Activated CD4-positive, alpha-beta T cell treated with anti-CD3 and anti-CD28 coated beads for 36 hours (primary cell): ENCODE data around the gene TIMM10. TPM values are rescaled to one million over a fixed set of nuclear protein-coding genes. Genes with fewer than 3 reads are reported as not detected.

ENCODE experiments used
- ATAC-seq: fragments of 200-7000 bp; cut with Tn5 transposase; one replicate; pipeline ENCODE4 v1.10.0; 2021; ENCODE audit warnings: mild to moderate bottlenecking, moderate library complexity
- CTCF ChIA-PET: fragments of 350-600 bp; sonication (Branson Sonifier 250); formaldehyde crosslinking; loops from one replicate; lab custom pipeline; 2021; ENCODE audit warnings: antibody characterized with exemption; lab: Charles Lee
- POLR2A ChIA-PET: fragments of 350-600 bp; sonication (Branson Sonifier 250); formaldehyde crosslinking; loops from one replicate; lab custom pipeline; 2021; ENCODE audit warnings: antibody characterized with exemption, inconsistent platforms; lab: Charles Lee
- DNase-seq: peaks from one replicate; pipeline ENCODE4 v3.0.0-alpha.2; 2020
- H3K27ac Mint-ChIP-seq: one replicate; pipeline ENCODE4 v1.8.0; 2021; ENCODE audit warnings: mixed read lengths
- H3K27me3 Mint-ChIP-seq: one replicate; pipeline ENCODE4 v1.8.0; 2021; ENCODE audit warnings: mixed read lengths
- H3K36me3 Mint-ChIP-seq: one replicate; pipeline ENCODE4 v1.8.0; 2021; ENCODE audit warnings: low read depth, mixed read lengths
- H3K4me1 Mint-ChIP-seq: one replicate; pipeline ENCODE4 v1.8.0; 2021; ENCODE audit warnings: mixed read lengths
- H3K4me3 Mint-ChIP-seq: one replicate; pipeline ENCODE4 v1.8.0; 2021; ENCODE audit warnings: mild to moderate bottlenecking, moderate library complexity, mixed read lengths
- H3K9me3 Mint-ChIP-seq: one replicate; pipeline ENCODE4 v1.8.0; 2021; ENCODE audit warnings: low read depth, mixed read lengths
- intact Hi-C, 2 experiments: fragments of 100-400 bp; cut with DNase I in 1 of 2; cut with micrococcal nuclease in 1 of 2; formaldehyde crosslinking; loops; one replicate each; pipeline versions ENCODE4 v1.14.2 to v1.15.1; 2022 to 2024; cut with DNase I, micrococcal nuclease
- total RNA-seq, 2 experiments: library from RNA; stranded (reverse); gene quantifications; one replicate each; pipeline ENCODE4 v1.2.3, GENCODE V29; 2021

TIMM10 gene
- total RNA-seq, 2 experiments from 2014 or later, result 124 to 158 TPM

GRCh38 chr11:57504511-57504910 lies 26.0 kb downstream of the TIMM10 start:
- peaks cover 21% of the 10 kb centered on the region for H3K36me3 Mint-ChIP-seq
- POLR2A ChIA-PET, result interaction anchor here (0.7 kb wide), 2 partner anchors 9 to 1501 kb away, joined by 3 to 8 read pairs; no protein-coding TSS in a partner anchor
- CTCF ChIA-PET, result interaction anchor here (1.0 to 5.0 kb wide), 4 partner anchors 9 to 22 kb away, joined by 3 to 36 read pairs (median 14); no protein-coding TSS in a partner anchor

GRCh38 chr11:57502870-57503269 lies 27.7 kb downstream of the TIMM10 start:
- Mint-ChIP-seq H3K4me3 (no peak overlapping the region), H3K36me3 (peaks cover 29% of the 10 kb centered on the region), H3K9me3 (no peaks in the 10 kb centered on the region), H3K27ac (no peak overlapping the region), H3K4me1 (no peaks in the 10 kb centered on the region), H3K27me3 (no peaks in the 10 kb centered on the region)
- CTCF ChIA-PET, result interaction anchor here (0.6 to 2.6 kb wide), 8 partner anchors 9 to 106 kb away, joined by 4 to 19 read pairs (median 5); partner anchors contain the start of gene RTN4RL2
- POLR2A ChIA-PET, result interaction anchor here (0.9 kb wide), 1 partner anchor 9 kb away, joined by 3 read pairs; no protein-coding TSS in a partner anchor
- intact Hi-C loops, result no loop called here
- DNase-seq (no peak), ATAC-seq (no peak)

More at GRCh38 chr11:57504511-57504910, 26.0 kb downstream of the TIMM10 start:
- ATAC-seq (no peak), DNase-seq (no peak)
- Mint-ChIP-seq H3K4me1 (no peaks in the 10 kb centered on the region), H3K27me3 (no peaks in the 10 kb centered on the region), H3K27ac (no peak overlapping the region), H3K9me3 (no peaks in the 10 kb centered on the region), H3K4me3 (no peak overlapping the region)
- intact Hi-C loops, result no loop called here

GRCh38 chr11:57502376-57502775 lies 28.2 kb downstream of the TIMM10 start:
- Mint-ChIP-seq H3K36me3 (peaks cover 29% of the 10 kb centered on the region), H3K27ac (no peak overlapping the region), H3K4me3 (no peak overlapping the region), H3K9me3 (no peaks in the 10 kb centered on the region), H3K27me3 (no peaks in the 10 kb centered on the region), H3K4me1 (no peaks in the 10 kb centered on the region)
- DNase-seq (no peak), ATAC-seq (no peak)
- CTCF ChIA-PET, result interaction anchor here (0.6 to 2.6 kb wide), 9 partner anchors 9 to 106 kb away, joined by 3 to 19 read pairs (median 4); partner anchors contain the start of gene RTN4RL2
- intact Hi-C loops, result no loop called here
- POLR2A ChIA-PET, result interaction anchor here (0.9 kb wide), 1 partner anchor 9 kb away, joined by 3 read pairs; no protein-coding TSS in a partner anchor

- no peaks in the 10 kb centered on the region for H3K9me3 Mint-ChIP-seq
- ATAC-seq, result no peak
- no peaks in the 10 kb centered on the region for H3K4me1 Mint-ChIP-seq
- no peaks in the 10 kb centered on the region for H3K27me3 Mint-ChIP-seq
- no peak for DNase-seq
- no peak overlapping the region for H3K4me3 Mint-ChIP-seq
- ChIA-PET POLR2A (interaction anchor here (0.9 kb wide), 1 partner anchor 8 kb away, joined by 3 read pairs; no protein-coding TSS in a partner anchor), CTCF (interaction anchor here (0.7 to 2.6 kb wide), 8 partner anchors 8 to 42 kb away, joined by 3 to 19 read pairs (median 5); partner anchors contain the start of gene RTN4RL2)
- intact Hi-C loops, result no loop called here
- peaks cover 29% of the 10 kb centered on the region for H3K36me3 Mint-ChIP-seq
- H3K27ac Mint-ChIP-seq, result no peak overlapping the region
Observed at GRCh38 chr11:57501953-57502352, 28.6 kb downstream of the TIMM10 start.

- ChIA-PET CTCF (interaction anchor here (1.0 to 2.6 kb wide), 4 partner anchors 7 to 26 kb away, joined by 4 to 19 read pairs (median 12); no protein-coding TSS in a partner anchor), POLR2A (no interaction called here)
- DNase-seq (no peak), ATAC-seq (no peak)
- intact Hi-C loops, result no loop called here
- Mint-ChIP-seq H3K27ac (no peak overlapping the region), H3K4me3 (no peak overlapping the region), H3K4me1 (no peaks in the 10 kb centered on the region), H3K9me3 (no peaks in the 10 kb centered on the region), H3K27me3 (no peaks in the 10 kb centered on the region), H3K36me3 (peaks cover 26% of the 10 kb centered on the region)
Observed at GRCh38 chr11:57500926-57501325, 29.6 kb downstream of the TIMM10 start.

- H3K27me3 Mint-ChIP-seq, result no peaks in the 10 kb centered on the region
- no peak for ATAC-seq
- CTCF ChIA-PET, result interaction anchor here (1.0 to 1.4 kb wide), 2 partner anchors 9 to 20 kb away, joined by 4 to 6 read pairs; no protein-coding TSS in a partner anchor
- DNase-seq, result no peak
- POLR2A ChIA-PET, result no interaction called here
- no peak overlapping the region for H3K4me3 Mint-ChIP-seq
- H3K4me1 Mint-ChIP-seq, result no peaks in the 10 kb centered on the region
- intact Hi-C loops, result no loop called here
- H3K27ac Mint-ChIP-seq, result no peak overlapping the region
- H3K9me3 Mint-ChIP-seq, result no peaks in the 10 kb centered on the region
- H3K36me3 Mint-ChIP-seq, result peaks cover 29% of the 10 kb centered on the region
Observed at GRCh38 chr11:57500515-57500914, 30.0 kb downstream of the TIMM10 start.

GRCh38 chr11:57499983-57500461 lies 30.5 kb downstream of the TIMM10 start:
- Mint-ChIP-seq H3K36me3 (peaks cover 29% of the 10 kb centered on the region), H3K4me3 (no peak overlapping the region), H3K27me3 (no peaks in the 10 kb centered on the region), H3K9me3 (no peaks in the 10 kb centered on the region), H3K4me1 (no peaks in the 10 kb centered on the region), H3K27ac (no peak overlapping the region)
- CTCF ChIA-PET, result interaction anchor here (1.0 to 1.4 kb wide), 3 partner anchors 8 to 21 kb away, joined by 3 to 6 read pairs (median 4); no protein-coding TSS in a partner anchor
- POLR2A ChIA-PET, result no interaction called here
- no peak for DNase-seq
- intact Hi-C loops, result no loop called here
- ATAC-seq, result no peak

GRCh38 chr11:57499413-57499982 lies 31.1 kb downstream of the TIMM10 start:
- Mint-ChIP-seq H3K27me3 (no peaks in the 10 kb centered on the region), H3K4me1 (no peaks in the 10 kb centered on the region), H3K9me3 (no peaks in the 10 kb centered on the region), H3K27ac (no peak overlapping the region), H3K36me3 (peaks cover 28% of the 10 kb centered on the region), H3K4me3 (no peak overlapping the region)
- ATAC-seq (peak; percentile 93), DNase-seq (peak; percentile 69)
- intact Hi-C loops, result no loop called here
- ChIA-PET CTCF (interaction anchor here (0.7 to 1.0 kb wide), 2 partner anchors 14 to 45 kb away, joined by 3 to 5 read pairs; no protein-coding TSS in a partner anchor), POLR2A (no interaction called here)

GRCh38 chr11:57498540-57498939 lies 32.0 kb downstream of the TIMM10 start:
- ChIA-PET CTCF (interaction anchor here (0.7 to 11.3 kb wide), 5 partner anchors 16 to 44 kb away, joined by 3 to 262 read pairs (median 5); partner anchors contain the start of gene TIMM10), POLR2A (no interaction called here)
- intact Hi-C loops, result no loop called here
- H3K36me3 Mint-ChIP-seq, result peaks cover 34% of the 10 kb centered on the region
- no peak for DNase-seq
- H3K4me3 Mint-ChIP-seq, result no peak overlapping the region
- peaks cover 7% of the 10 kb centered on the region for H3K4me1 Mint-ChIP-seq
- no peaks in the 10 kb centered on the region for H3K9me3 Mint-ChIP-seq
- no peak for ATAC-seq
- no peaks in the 10 kb centered on the region for H3K27me3 Mint-ChIP-seq
- H3K27ac Mint-ChIP-seq, result no peak overlapping the region

GRCh38 chr11:57497303-57498247 lies 33.0 kb downstream of the TIMM10 start:
- H3K27me3 Mint-ChIP-seq, result no peaks in the 10 kb centered on the region
- ATAC-seq, result no peak
- H3K4me1 Mint-ChIP-seq, result peaks cover 9% of the 10 kb centered on the region
- CTCF ChIA-PET, result interaction anchor here (0.5 to 11.3 kb wide), 13 partner anchors 10 to 1016 kb away, joined by 3 to 262 read pairs (median 4); partner anchors contain the start of genes SLC43A1 and TIMM10
- no peak overlapping the region for H3K27ac Mint-ChIP-seq
- no peaks in the 10 kb centered on the region for H3K9me3 Mint-ChIP-seq
- no peak overlapping the region for H3K4me3 Mint-ChIP-seq
- no peak for DNase-seq
- POLR2A ChIA-PET, result no interaction called here
- intact Hi-C loops, result no loop called here
- H3K36me3 Mint-ChIP-seq, result peaks cover 38% of the 10 kb centered on the region
